HL-60 (cell line): ENCODE measurements around the gene ATP5PF.

ENCODE experiments used
- DNase-seq, 2 experiments: peaks; one replicate each; pipeline ENCODE4 v3.0.0-alpha.2; 2010 to 2020; ENCODE audit warnings: low read depth in 1 of 2, low spot score in 1 of 2
- H3K27ac ChIP-seq: fragments of 250-450 bp; sonication (Bioruptor Pico); replicated peaks from 2 replicates; pipeline ENCODE4 v1.5.1; 2020; ENCODE audit warnings: mild to moderate bottlenecking, moderate library complexity
- H3K27me3 ChIP-seq: fragments of 250-450 bp; sonication (Bioruptor Pico); 2 replicates; pipeline ENCODE4 v1.5.1; 2021; ENCODE audit warnings: mild to moderate bottlenecking, moderate library complexity; ENCODE audit not compliant: insufficient read depth, poor library complexity, severe bottlenecking
- H3K4me3 ChIP-seq: replicated peaks from 2 replicates; pipeline ENCODE4 v1.5.1; 2011; ENCODE audit warnings: mild to moderate bottlenecking, control low read depth, low read length; ENCODE audit not compliant: insufficient read depth
- GABPA ChIP-seq: IDR thresholded peaks from 2 replicates; pipeline ENCODE4 v1.6.1; 2012; ENCODE audit warnings: low read depth
- POLR2AphosphoS5 ChIP-seq: IDR thresholded peaks from 2 replicates; pipeline ENCODE4 v1.6.1; 2012; ENCODE audit warnings: low read depth
- SPI1 ChIP-seq: IDR thresholded peaks from 2 replicates; pipeline ENCODE4 v1.6.1; 2012; ENCODE audit warnings: low read depth, mild to moderate bottlenecking, borderline replicate concordance
- TF ChIP-seq, protein P1 (sequence below): IDR thresholded peaks from 2 replicates; pipeline ENCODE4 v1.6.1; 2012; ENCODE audit warnings: low read depth; ENCODE audit not compliant: insufficient replicate concordance
- TF ChIP-seq, protein P2 (sequence below): IDR thresholded peaks from one replicate; pipeline ENCODE4 v1.5.1; 2011; ENCODE audit warnings: low read length, control low read depth, inconsistent platforms; ENCODE audit not compliant: insufficient read depth

ATP5PF gene

DNA sequence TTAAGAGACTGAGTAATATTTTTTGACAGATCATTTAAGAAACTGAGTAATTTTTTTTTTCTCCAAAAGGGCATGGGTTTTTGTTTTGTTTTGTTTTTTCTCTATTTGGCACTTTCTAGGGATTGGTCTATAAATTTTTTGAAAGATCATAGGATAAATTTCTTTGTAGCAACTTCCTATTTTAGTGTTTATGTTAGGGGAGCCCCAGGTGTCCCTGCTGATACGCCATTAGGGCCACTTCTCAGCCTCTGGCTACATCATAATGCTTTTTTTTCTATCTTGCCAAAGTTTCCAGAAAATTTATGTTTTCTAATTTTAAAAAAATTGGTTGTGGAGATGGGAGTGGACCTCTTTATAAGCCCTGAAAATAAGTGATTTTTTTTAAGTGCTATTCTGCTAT is 2.7 kb upstream of the ATP5PF start:
- Histone ChIP-seq H3K4me3 (no peak overlapping the region), H3K27ac (peak overlapping the region; percentile 100; the same call in 1 of the 2 replicates), H3K27me3 (no peaks in the 10 kb centered on the region)
- DNase-seq: no peak
- TF ChIP-seq POLR2AphosphoS5 (no peak), SPI1 (no peak), GABPA (no peak)
- TF ChIP-seq, protein P1, sequence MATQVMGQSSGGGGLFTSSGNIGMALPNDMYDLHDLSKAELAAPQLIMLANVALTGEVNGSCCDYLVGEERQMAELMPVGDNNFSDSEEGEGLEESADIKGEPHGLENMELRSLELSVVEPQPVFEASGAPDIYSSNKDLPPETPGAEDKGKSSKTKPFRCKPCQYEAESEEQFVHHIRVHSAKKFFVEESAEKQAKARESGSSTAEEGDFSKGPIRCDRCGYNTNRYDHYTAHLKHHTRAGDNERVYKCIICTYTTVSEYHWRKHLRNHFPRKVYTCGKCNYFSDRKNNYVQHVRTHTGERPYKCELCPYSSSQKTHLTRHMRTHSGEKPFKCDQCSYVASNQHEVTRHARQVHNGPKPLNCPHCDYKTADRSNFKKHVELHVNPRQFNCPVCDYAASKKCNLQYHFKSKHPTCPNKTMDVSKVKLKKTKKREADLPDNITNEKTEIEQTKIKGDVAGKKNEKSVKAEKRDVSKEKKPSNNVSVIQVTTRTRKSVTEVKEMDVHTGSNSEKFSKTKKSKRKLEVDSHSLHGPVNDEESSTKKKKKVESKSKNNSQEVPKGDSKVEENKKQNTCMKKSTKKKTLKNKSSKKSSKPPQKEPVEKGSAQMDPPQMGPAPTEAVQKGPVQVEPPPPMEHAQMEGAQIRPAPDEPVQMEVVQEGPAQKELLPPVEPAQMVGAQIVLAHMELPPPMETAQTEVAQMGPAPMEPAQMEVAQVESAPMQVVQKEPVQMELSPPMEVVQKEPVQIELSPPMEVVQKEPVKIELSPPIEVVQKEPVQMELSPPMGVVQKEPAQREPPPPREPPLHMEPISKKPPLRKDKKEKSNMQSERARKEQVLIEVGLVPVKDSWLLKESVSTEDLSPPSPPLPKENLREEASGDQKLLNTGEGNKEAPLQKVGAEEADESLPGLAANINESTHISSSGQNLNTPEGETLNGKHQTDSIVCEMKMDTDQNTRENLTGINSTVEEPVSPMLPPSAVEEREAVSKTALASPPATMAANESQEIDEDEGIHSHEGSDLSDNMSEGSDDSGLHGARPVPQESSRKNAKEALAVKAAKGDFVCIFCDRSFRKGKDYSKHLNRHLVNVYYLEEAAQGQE: no peak
- TF ChIP-seq, protein P2, sequence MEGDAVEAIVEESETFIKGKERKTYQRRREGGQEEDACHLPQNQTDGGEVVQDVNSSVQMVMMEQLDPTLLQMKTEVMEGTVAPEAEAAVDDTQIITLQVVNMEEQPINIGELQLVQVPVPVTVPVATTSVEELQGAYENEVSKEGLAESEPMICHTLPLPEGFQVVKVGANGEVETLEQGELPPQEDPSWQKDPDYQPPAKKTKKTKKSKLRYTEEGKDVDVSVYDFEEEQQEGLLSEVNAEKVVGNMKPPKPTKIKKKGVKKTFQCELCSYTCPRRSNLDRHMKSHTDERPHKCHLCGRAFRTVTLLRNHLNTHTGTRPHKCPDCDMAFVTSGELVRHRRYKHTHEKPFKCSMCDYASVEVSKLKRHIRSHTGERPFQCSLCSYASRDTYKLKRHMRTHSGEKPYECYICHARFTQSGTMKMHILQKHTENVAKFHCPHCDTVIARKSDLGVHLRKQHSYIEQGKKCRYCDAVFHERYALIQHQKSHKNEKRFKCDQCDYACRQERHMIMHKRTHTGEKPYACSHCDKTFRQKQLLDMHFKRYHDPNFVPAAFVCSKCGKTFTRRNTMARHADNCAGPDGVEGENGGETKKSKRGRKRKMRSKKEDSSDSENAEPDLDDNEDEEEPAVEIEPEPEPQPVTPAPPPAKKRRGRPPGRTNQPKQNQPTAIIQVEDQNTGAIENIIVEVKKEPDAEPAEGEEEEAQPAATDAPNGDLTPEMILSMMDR: no peak

DNA sequence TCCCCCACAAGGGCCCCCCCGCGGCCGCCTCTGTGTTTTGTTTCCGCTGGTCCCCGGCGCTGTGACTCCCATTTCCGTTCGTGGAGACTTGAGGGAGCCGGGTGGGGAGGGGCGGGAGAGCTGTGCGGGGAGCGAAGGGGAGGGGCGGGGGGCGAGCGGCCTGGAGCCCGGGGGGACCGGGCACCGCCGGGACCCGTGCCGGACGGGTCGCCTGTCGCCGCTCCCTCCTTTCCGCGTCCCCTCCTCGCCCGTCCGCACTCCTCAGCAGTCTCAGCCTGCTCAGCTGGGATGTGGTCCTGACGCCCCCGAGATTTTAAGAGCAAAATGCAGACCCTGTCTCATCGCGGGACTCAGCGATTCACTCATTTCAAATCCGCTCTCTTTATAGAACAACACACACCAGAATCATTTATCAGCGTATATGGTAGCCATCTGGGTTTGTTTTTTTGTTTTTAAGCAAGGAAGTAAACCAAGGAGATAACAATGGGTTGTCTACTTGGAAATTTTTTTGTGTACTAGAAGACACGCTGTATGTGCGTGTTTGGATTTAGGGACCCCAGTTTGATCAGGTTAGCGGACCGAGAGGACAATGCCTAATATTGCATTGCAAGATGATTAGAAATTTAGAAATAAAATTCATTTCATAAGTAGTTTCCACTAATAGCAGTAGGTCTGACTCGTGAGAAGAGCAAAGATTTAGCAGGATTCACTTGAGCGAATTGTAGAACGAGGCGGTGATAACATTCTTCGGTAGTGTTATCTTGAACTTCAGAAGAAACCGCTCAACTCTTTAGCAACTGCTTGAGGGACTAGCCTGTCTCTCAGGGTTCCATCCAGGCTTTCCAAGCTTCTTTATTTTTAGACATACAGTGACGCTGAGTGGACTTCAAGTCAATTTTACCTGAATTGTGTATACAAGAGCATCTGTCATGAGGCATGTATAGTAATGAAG is 1.2 kb upstream of the ATP5PF start:
- Histone ChIP-seq H3K4me3 (peak overlapping the region; percentile 90), H3K27ac (peak overlapping the region; percentile 100), H3K27me3 (no peaks in the 10 kb centered on the region)
- DNase-seq: peak in 1 of 2 experiments; percentile 81
- TF ChIP-seq GABPA: peak; percentile 66; the same call in 1 of the 2 replicates
- TF ChIP-seq, protein P2: no peak

DNA sequence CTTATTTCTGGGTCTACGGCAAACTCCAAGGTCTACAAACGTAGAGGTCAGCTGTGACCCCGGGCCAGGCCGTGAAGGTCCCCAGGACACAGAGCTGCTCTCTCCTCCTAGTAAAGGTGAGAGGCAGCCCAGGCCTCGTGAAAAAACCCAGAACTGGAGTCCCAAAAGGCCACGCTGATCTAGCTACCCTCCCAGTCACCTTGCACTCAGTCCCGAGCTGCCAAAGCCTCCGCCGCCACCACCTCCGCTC is 125 bp downstream of the ATP5PF start:
- TF ChIP-seq, protein P1: peak; percentile 52
- TF ChIP-seq GABPA (no peak), POLR2AphosphoS5 (peak; percentile 92), SPI1 (no peak)
- TF ChIP-seq, protein P2: no peak
- H3K4me3 ChIP-seq: peak overlapping the region; percentile 68
- DNase-seq: no peak
- H3K27ac ChIP-seq: peak overlapping the region; percentile 100
- no peaks in the 10 kb centered on the region for H3K27me3 ChIP-seq
